ENCODE results near the gene FAM13B.
"Not testable (repeated sequence)": the region's sequence is repeated elsewhere in the genome, so short reads cannot be mapped to it uniquely, and the experiment has no call there.

FAM13B gene

DNA sequence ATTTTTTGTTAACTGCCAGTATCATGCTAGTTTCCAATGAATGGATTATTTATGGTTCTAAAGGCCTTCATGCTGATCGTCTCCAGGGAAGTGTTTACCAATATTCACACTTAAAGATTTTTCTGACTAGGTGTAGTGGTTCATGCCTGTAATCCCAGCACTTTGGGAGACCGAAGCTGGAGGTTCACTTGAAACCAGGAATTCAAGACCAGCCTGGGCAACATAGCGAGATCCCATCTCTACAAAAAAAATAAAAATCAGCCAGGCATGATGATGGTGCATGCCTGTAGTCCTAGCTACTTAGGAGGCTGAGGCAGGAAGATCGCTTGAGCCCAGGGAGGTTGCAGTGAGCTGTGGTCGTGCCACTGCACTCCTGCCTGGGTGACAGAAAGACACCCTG lies 43.5 kb downstream of the FAM13B start:
- Histone ChIP-seq H3K4me3 (ENCODE audit: low read length) (no peak overlapping the region), H3K79me2 (ENCODE audit: control insufficient read depth, low read length) (peaks cover 34% of the 10 kb centered on the region), H3K4me2 (ENCODE audit: low read length) (no peak overlapping the region), H3K36me3 (ENCODE audit: control insufficient read depth, low read length) (peaks cover 59% of the 10 kb centered on the region), H4K20me1 (ENCODE audit: control insufficient read depth, insufficient read depth, low read depth, low read length) (0 out of 2 replicates have a peak, but pooled peaks cover 3% of the 10 kb centered on the region), H3F3A (ENCODE audit: control insufficient read depth, insufficient read depth) (no peaks in the 10 kb centered on the region), H3K27me3 (ENCODE audit: control insufficient read depth, low read length) (no peaks in the 10 kb centered on the region), H3K9me3 (ENCODE audit: control insufficient read depth, insufficient read depth, low read length) (no peaks in the 10 kb centered on the region), H3K27ac (ENCODE audit: low read depth, low read length) (no peak overlapping the region), H3K9me2 (replicated peaks; ENCODE audit: control insufficient read depth, low read length) (no peaks in the 10 kb centered on the region), H3K4me1 (ENCODE audit: control insufficient read depth, low read length) (no peaks in the 10 kb centered on the region)
- TF ChIP-seq CTCF (IDR thresholded peaks at IDR 0.05; ENCODE audit: low read depth, low read length, poor library complexity, severe bottlenecking) (no peak), EZH2phosphoT487 (IDR thresholded peaks at IDR 0.05; ENCODE audit: borderline replicate concordance, low read length) (no peak)

DNA sequence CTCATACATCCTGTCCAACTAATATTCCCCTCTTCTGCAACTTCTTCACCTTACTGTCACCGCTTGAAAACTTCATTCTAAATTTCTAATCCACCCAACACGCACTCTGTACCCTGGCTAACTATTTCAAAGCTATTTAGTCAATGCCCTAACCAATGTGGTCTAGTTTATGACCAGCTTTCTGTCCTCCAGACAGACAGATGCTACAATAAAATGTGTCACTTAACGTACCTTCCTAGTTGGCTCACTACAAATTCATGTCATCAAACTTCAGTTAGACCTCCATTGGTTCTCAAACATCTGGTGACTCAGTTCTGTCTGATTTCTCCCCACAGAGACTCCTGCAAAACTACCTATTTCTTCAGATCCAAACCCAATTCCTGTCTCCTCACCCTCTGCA lies 57.7 kb downstream of the FAM13B start:
- TF ChIP-seq EZH2phosphoT487 (IDR thresholded peaks at IDR 0.05; ENCODE audit: borderline replicate concordance, low read length) (no peak), CTCF (IDR thresholded peaks at IDR 0.05; ENCODE audit: low read depth, low read length, poor library complexity, severe bottlenecking) (no peak)
- H3K9me2 ChIP-seq (replicated peaks; ENCODE audit: control insufficient read depth, low read length) = no peaks in the 10 kb centered on the region
- H3K79me2 ChIP-seq (ENCODE audit: control insufficient read depth, low read length) = peaks cover 8% of the 10 kb centered on the region
- H3K4me1 ChIP-seq (ENCODE audit: control insufficient read depth, low read length) = no peaks in the 10 kb centered on the region
- H3K27me3 ChIP-seq (ENCODE audit: control insufficient read depth, low read length) = no peaks in the 10 kb centered on the region
- no peak overlapping the region for H3K4me3 ChIP-seq (ENCODE audit: low read length)
- H3F3A ChIP-seq (ENCODE audit: control insufficient read depth, insufficient read depth) = no peaks in the 10 kb centered on the region
- no peak overlapping the region for H3K4me2 ChIP-seq (ENCODE audit: low read length)
- no peak overlapping the region for H3K27ac ChIP-seq (ENCODE audit: low read depth, low read length)
- H3K36me3 ChIP-seq (ENCODE audit: control insufficient read depth, low read length) = peaks cover 44% of the 10 kb centered on the region
- peaks cover 4% of the 10 kb centered on the region; the same call in 1 of the 2 replicates for H3K9me3 ChIP-seq (ENCODE audit: control insufficient read depth, insufficient read depth, low read length)
- H4K20me1 ChIP-seq (ENCODE audit: control insufficient read depth, insufficient read depth, low read depth, low read length) = no peaks in the 10 kb centered on the region

DNA sequence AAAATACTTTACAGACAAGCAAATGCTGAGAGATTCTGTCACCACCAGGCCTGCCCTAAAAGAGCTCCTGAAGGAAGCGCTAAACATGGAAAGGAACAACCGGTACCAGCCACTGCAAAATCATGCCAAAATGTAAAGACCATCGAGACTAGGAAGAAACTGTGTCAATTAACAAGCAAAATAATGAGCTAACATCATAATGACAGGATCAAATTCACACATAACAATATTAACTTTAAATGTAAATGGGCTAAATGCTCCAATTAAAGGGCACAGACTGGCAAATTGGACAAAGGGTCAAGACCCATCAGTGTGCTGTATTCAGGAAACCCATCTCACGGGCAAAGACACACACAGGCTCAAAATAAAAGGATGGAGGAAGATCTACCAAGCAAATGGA lies 62.5 kb downstream of the FAM13B start:
- not testable (repeated sequence) for H3K79me2 ChIP-seq (ENCODE audit: control insufficient read depth, low read length); H4K20me1 ChIP-seq (ENCODE audit: control insufficient read depth, insufficient read depth, low read depth, low read length); H3K27ac ChIP-seq (ENCODE audit: low read depth, low read length); H3K9me2 ChIP-seq (replicated peaks; ENCODE audit: control insufficient read depth, low read length); H3K4me1 ChIP-seq (ENCODE audit: control insufficient read depth, low read length); H3K27me3 ChIP-seq (ENCODE audit: control insufficient read depth, low read length); H3K4me3 ChIP-seq (ENCODE audit: low read length); H3K9me3 ChIP-seq (ENCODE audit: control insufficient read depth, insufficient read depth, low read length); H3F3A ChIP-seq (ENCODE audit: control insufficient read depth, insufficient read depth); H3K4me2 ChIP-seq (ENCODE audit: low read length)
- peaks cover 26% of the 10 kb centered on the region for H3K36me3 ChIP-seq (ENCODE audit: control insufficient read depth, low read length)

DNA sequence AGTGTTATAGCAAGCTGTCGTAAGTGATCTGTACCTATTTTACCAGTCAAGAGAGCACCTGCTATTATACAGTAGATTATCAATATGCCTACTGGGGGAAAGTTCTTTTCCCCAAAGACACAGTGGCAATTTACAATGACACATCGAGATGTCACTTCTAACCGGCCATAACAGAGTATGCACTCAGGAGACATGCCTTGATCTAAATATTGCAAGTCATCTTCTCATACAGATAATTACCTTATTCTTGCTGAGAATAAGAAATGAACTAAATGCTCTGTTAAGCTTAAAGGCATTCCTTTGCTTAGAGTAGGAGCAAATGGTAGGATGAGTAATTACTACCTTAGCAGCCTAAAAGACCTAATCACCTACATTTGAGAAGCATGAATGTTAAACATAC lies 72.1 kb downstream of the FAM13B start:
- no peaks in the 10 kb centered on the region for H3K9me2 ChIP-seq (replicated peaks; ENCODE audit: control insufficient read depth, low read length)
- H3K4me1 ChIP-seq (ENCODE audit: control insufficient read depth, low read length) = no peaks in the 10 kb centered on the region
- H3F3A ChIP-seq (ENCODE audit: control insufficient read depth, insufficient read depth) = no peaks in the 10 kb centered on the region; the same call in 1 of the 2 replicates
- TF ChIP-seq EZH2phosphoT487 (IDR thresholded peaks at IDR 0.05; ENCODE audit: borderline replicate concordance, low read length) (no peak), CTCF (IDR thresholded peaks at IDR 0.05; ENCODE audit: low read depth, low read length, poor library complexity, severe bottlenecking) (no peak)
- no peaks in the 10 kb centered on the region for H3K27me3 ChIP-seq (ENCODE audit: control insufficient read depth, low read length)
- peaks cover 67% of the 10 kb centered on the region for H3K36me3 ChIP-seq (ENCODE audit: control insufficient read depth, low read length)
- H3K4me2 ChIP-seq (ENCODE audit: low read length) = no peak overlapping the region
- no peaks in the 10 kb centered on the region for H4K20me1 ChIP-seq (ENCODE audit: control insufficient read depth, insufficient read depth, low read depth, low read length)
- no peaks in the 10 kb centered on the region for H3K9me3 ChIP-seq (ENCODE audit: control insufficient read depth, insufficient read depth, low read length)
- H3K79me2 ChIP-seq (ENCODE audit: control insufficient read depth, low read length) = no peaks in the 10 kb centered on the region
- no peak overlapping the region for H3K4me3 ChIP-seq (ENCODE audit: low read length)
- no peak overlapping the region for H3K27ac ChIP-seq (ENCODE audit: low read depth, low read length)

All from DOHH2 (cell line).